H1 (cell line): ENCODE results near the gene STARD3NL. TPM values are rescaled to one million over a fixed set of nuclear protein-coding genes. Genes with fewer than 3 reads are reported as not detected.

Experiments used
- ATF2 ChIP-seq: IDR thresholded peaks from 2 replicates; pipeline ENCODE4 v1.6.1; 2012; ENCODE audit warnings: low read length, inconsistent platforms
- BACH1 ChIP-seq: IDR thresholded peaks from 2 replicates; pipeline ENCODE4 v1.6.1; 2012; ENCODE audit warnings: low read length, improper control_type of control experiment
- CHD7 ChIP-seq: fragments of 300-600 bp; sonication (generic); IDR thresholded peaks from 2 replicates; pipeline ENCODE4 v1.7.1; 2012; ENCODE audit warnings: low read length, moderate library complexity, mild to moderate bottlenecking, inconsistent platforms; ENCODE audit not compliant: insufficient replicate concordance
- FOSL1 ChIP-seq: IDR thresholded peaks from 2 replicates; pipeline ENCODE4 v1.6.1; 2011; ENCODE audit warnings: mild to moderate bottlenecking, low read depth, low read length, moderate library complexity; ENCODE audit not compliant: insufficient read depth
- JUND ChIP-seq: IDR thresholded peaks from 2 replicates; pipeline ENCODE4 v1.6.1; 2011; ENCODE audit warnings: mild to moderate bottlenecking, improper control_type of control experiment, low read length
- KDM5A ChIP-seq: fragments of 200-600 bp; IDR thresholded peaks from 2 replicates; pipeline ENCODE4 v1.7.1; 2012; ENCODE audit warnings: mild to moderate bottlenecking, low read length, inconsistent platforms, mixed read lengths
- RFX5 ChIP-seq: IDR thresholded peaks from 2 replicates; pipeline ENCODE4 v1.6.1; 2011; ENCODE audit warnings: low read depth, low read length, improper control_type of control experiment, borderline replicate concordance
- SIRT6 ChIP-seq: IDR thresholded peaks from one replicate; pipeline ENCODE4 v1.7.1; 2012; ENCODE audit warnings: low read length, inconsistent platforms
- SIX5 ChIP-seq: IDR thresholded peaks from 2 replicates; pipeline ENCODE4 v1.6.1; 2011; ENCODE audit warnings: mild to moderate bottlenecking, low read depth, low read length
- SP1 ChIP-seq: IDR thresholded peaks from 2 replicates; pipeline ENCODE4 v1.6.1; 2011; ENCODE audit warnings: low read depth, low read length
- TEAD4 ChIP-seq: IDR thresholded peaks from 2 replicates; pipeline ENCODE4 v1.6.1; 2012; ENCODE audit warnings: low read depth, low read length, inconsistent platforms, mixed read lengths
- polyA plus RNA-seq, 7 experiments: library from polyadenylated mRNA; depleted of rRNA in 3 of 7; stranded (reverse) in 5 of 7; unstranded in 2 of 7; fragments of >200 nt in 5 of 7; fragments of 200-250 nt in 2 of 7; gene quantifications; 1 replicate in 5 of 7; 2 replicates in 1 of 7; 4 replicates in 1 of 7; pipeline versions ENCODE4 v1.2.1 to v1.2.3, GENCODE V29; 2011 to 2013; ENCODE audit warnings: missing spikeins in 2 of 7, mixed read lengths in 2 of 7
- total RNA-seq: library from RNA; stranded (reverse); fragmentation: NEBNext Ultra II Directional; extraction: Animal tissue kit (Norgen Biotek cat#: 25700); gene quantifications from 2 replicates; pipeline ENCODE4 v1.2.1, GENCODE V29; 2021

The STARD3NL gene
- total and polyA plus RNA-seq, 2 of the 8 experiments (the other 6 are each of a cell fraction or from before 2014, with no cell fraction given), result 27.1 to 40.5 TPM

GRCh38 chr7:38235606-38236005 lies 57.6 kb downstream of the STARD3NL start (continued):
- TF ChIP-seq CHD7 (no peak), JUND (no peak), BACH1 (no peak), SP1 (no peak), RFX5 (no peak), SIX5 (no peak), FOSL1 (no peak), ATF2 (no peak), SIRT6 (no peak), KDM5A (no peak), TEAD4 (no peak)
